GM23338 (cell line): ENCODE measurements around the gene PDSS2. TPM values are rescaled to one million over a fixed set of nuclear protein-coding genes. Genes with fewer than 3 reads are reported as not detected.

ENCODE experiments used
- ATAC-seq: fragments of 200-7000 bp; cut with Tn5 transposase; 3 replicates; pipeline ENCODE4 v1.9.1; 2020
- DNase-seq: peaks from one replicate; pipeline ENCODE4 v3.0.0-alpha.2; 2015; ENCODE audit warnings: low spot score
- H2AFZ ChIP-seq: fragments of 200-600 bp; sonication (generic); 2 replicates; pipeline ENCODE4 v1.8.0; 2016; ENCODE audit warnings: antibody characterized with exemption, mild to moderate bottlenecking, moderate library complexity
- H3F3A ChIP-seq: fragments of 200-600 bp; sonication (generic); replicated peaks from 2 replicates; pipeline ENCODE4 v1.8.0; 2017; ENCODE audit warnings: antibody characterized with exemption, mixed run types, low read depth
- H3K27ac ChIP-seq: fragments of 200-600 bp; sonication (generic); 2 replicates; pipeline ENCODE4 v1.6.1; 2016; ENCODE audit warnings: low read depth
- H3K27me3 ChIP-seq: fragments of 200-600 bp; sonication (generic); 2 replicates; pipeline ENCODE4 v1.8.0; 2016; ENCODE audit warnings: mild to moderate bottlenecking, mixed run types, moderate library complexity; ENCODE audit not compliant: insufficient read depth
- H3K36me3 ChIP-seq: fragments of 200-600 bp; sonication (generic); 2 replicates; pipeline ENCODE4 v1.8.0; 2016; ENCODE audit warnings: mild to moderate bottlenecking; ENCODE audit not compliant: insufficient read depth
- H3K4me1 ChIP-seq: fragments of 200-600 bp; sonication (generic); 2 replicates; pipeline ENCODE4 v1.8.0; 2016; ENCODE audit warnings: mild to moderate bottlenecking, moderate library complexity; ENCODE audit not compliant: insufficient read depth
- H3K4me2 ChIP-seq: fragments of 200-600 bp; sonication (generic); 2 replicates; pipeline ENCODE4 v1.7.1; 2017; ENCODE audit warnings: mixed run types
- H3K4me3 ChIP-seq: fragments of 200-600 bp; sonication (generic); 2 replicates; pipeline ENCODE4 v1.6.1; 2016; ENCODE audit warnings: mixed run types
- H3K79me2 ChIP-seq: fragments of 200-600 bp; sonication (generic); replicated peaks from 2 replicates; pipeline ENCODE4 v1.8.0; 2017; ENCODE audit warnings: mild to moderate bottlenecking; ENCODE audit not compliant: insufficient read depth
- H3K9me2 ChIP-seq: fragments of 200-600 bp; sonication (generic); 2 replicates; pipeline ENCODE4 v1.8.0; 2017; ENCODE audit not compliant: insufficient read depth
- H4K20me1 ChIP-seq: fragments of 200-600 bp; sonication (generic); replicated peaks from 2 replicates; pipeline ENCODE4 v1.8.0; 2017; ENCODE audit warnings: mild to moderate bottlenecking; ENCODE audit not compliant: insufficient read depth
- H3K27ac Mint-ChIP-seq: 2 replicates; pipeline ENCODE4 v1.8.0; 2020; ENCODE audit warnings: inconsistent platforms, mild to moderate bottlenecking, moderate library complexity, mixed read lengths
- H3K27me3 Mint-ChIP-seq: 3 replicates; pipeline ENCODE4 v1.8.0; 2022; ENCODE audit warnings: low read depth, mild to moderate bottlenecking, moderate library complexity, mixed read lengths, inconsistent platforms; ENCODE audit not compliant: insufficient read depth, poor library complexity
- H3K36me3 Mint-ChIP-seq: 3 replicates; pipeline ENCODE4 v1.8.0; 2021; ENCODE audit warnings: low read depth, mild to moderate bottlenecking, inconsistent platforms, moderate library complexity, mixed read lengths
- H3K4me1 Mint-ChIP-seq: 3 replicates; pipeline ENCODE4 v1.8.0; 2020; ENCODE audit warnings: mild to moderate bottlenecking, inconsistent platforms, mixed read lengths
- H3K4me3 Mint-ChIP-seq: 3 replicates; pipeline ENCODE4 v1.8.0; 2021; ENCODE audit warnings: moderate library complexity, mild to moderate bottlenecking, inconsistent platforms, mixed read lengths
- H3K9me3 Mint-ChIP-seq: 3 replicates; pipeline ENCODE4 v1.8.0; 2020; ENCODE audit warnings: moderate library complexity, mild to moderate bottlenecking, inconsistent platforms, mixed read lengths
- CREB1 ChIP-seq: fragments of 250-450 bp; sonication (Bioruptor Pico); IDR thresholded peaks from 2 replicates; pipeline ENCODE4 v1.5.0; 2020; ENCODE audit warnings: low read depth, mild to moderate bottlenecking, moderate library complexity
- EZH2 ChIP-seq: fragments of 200-600 bp; sonication (generic); IDR thresholded peaks from one replicate; pipeline ENCODE4 v1.8.0; 2017; ENCODE audit warnings: antibody characterized with exemption, mild to moderate bottlenecking, low read depth; ENCODE audit not compliant: unreplicated experiment
- EZH2phosphoT487 ChIP-seq: fragments of 200-600 bp; sonication (generic); IDR thresholded peaks from one replicate; pipeline ENCODE4 v1.8.1; 2018; ENCODE audit warnings: antibody characterized with exemption; ENCODE audit not compliant: unreplicated experiment
- JUNB ChIP-seq: IDR thresholded peaks from one replicate; pipeline ENCODE4 v1.6.1; 2016; ENCODE audit warnings: antibody characterized with exemption; ENCODE audit not compliant: unreplicated experiment
- NANOG ChIP-seq: IDR thresholded peaks from 2 replicates; pipeline ENCODE4 v1.6.1; 2016; ENCODE audit warnings: antibody characterized with exemption, borderline replicate concordance
- POLR2AphosphoS5 ChIP-seq: IDR thresholded peaks from 2 replicates; pipeline ENCODE4 v1.6.1; 2016; ENCODE audit warnings: antibody characterized with exemption, low read depth
- STAT1 ChIP-seq: IDR thresholded peaks from one replicate; pipeline ENCODE4 v1.6.1; 2016; ENCODE audit warnings: antibody characterized with exemption; ENCODE audit not compliant: unreplicated experiment
- ZNF114 ChIP-seq: fragments of 250-450 bp; sonication (Bioruptor Pico); IDR thresholded peaks from 2 replicates; pipeline ENCODE4 v1.5.0; 2020; ENCODE audit warnings: mild to moderate bottlenecking, moderate library complexity
- ZNF331 ChIP-seq: fragments of 250-450 bp; sonication (Bioruptor Pico); IDR thresholded peaks from 2 replicates; pipeline ENCODE4 v1.5.0; 2020; ENCODE audit warnings: low read depth, mild to moderate bottlenecking, moderate library complexity
- polyA plus RNA-seq: library from polyadenylated mRNA; unstranded; fragments of >200 nt; fragmentation: Nextera tagmentation; extraction: Ambion mirVana; gene quantifications from 2 replicates; pipeline ENCODE4 v1.2.1, GENCODE V29; 2016
- total RNA-seq: library from RNA; depleted of rRNA; stranded (reverse); fragments of >200 nt; shearing (Covaris generic); gene quantifications from 2 replicates; pipeline ENCODE4 v1.2.3, GENCODE V29; 2014
- TF ChIP-seq, protein P1 (sequence below), 2 experiments: fragments of 200-600 bp in 1 of 2; sonication (generic) in 1 of 2; conservative IDR thresholded peaks; 2 replicates each; pipeline versions ENCODE4 v1.5.1 to v1.6.1; 2016 to 2017; ENCODE audit warnings: antibody characterized with exemption in 2 of 2, low read depth in 2 of 2, mild to moderate bottlenecking in 2 of 2, moderate library complexity in 1 of 2
- TF ChIP-seq, protein P2 (sequence below): IDR thresholded peaks from 2 replicates; pipeline ENCODE4 v1.6.1; 2016; ENCODE audit warnings: antibody characterized with exemption
- TF ChIP-seq, protein P3 (sequence below): IDR thresholded peaks from one replicate; pipeline ENCODE4 v1.6.1; 2018; ENCODE audit warnings: antibody characterized with exemption; ENCODE audit not compliant: unreplicated experiment
- TF ChIP-seq, protein P4 (sequence below): fragments of 250-450 bp; sonication (Bioruptor Pico); IDR thresholded peaks from 2 replicates; pipeline ENCODE4 v1.5.0; 2020; ENCODE audit warnings: mild to moderate bottlenecking, moderate library complexity

PDSS2 gene
- total and polyA plus RNA-seq, 2 experiments from 2014 or later = 7.3 to 16.7 TPM

GRCh38 chr6:107342144-107342543, 117.2 kb downstream of the PDSS2 start:
- Histone ChIP-seq H3K27me3 (no peaks in the 10 kb centered on the region), H3F3A (no peaks in the 10 kb centered on the region), H3K9me2 (no peaks in the 10 kb centered on the region), H3K4me1 (no peaks in the 10 kb centered on the region), H3K27ac (no peak overlapping the region), H3K36me3 (no peaks in the 10 kb centered on the region), H3K79me2 (no peaks in the 10 kb centered on the region), H3K4me2 (no peak overlapping the region), H2AFZ (no peak overlapping the region), H3K4me3 (no peak overlapping the region), H4K20me1 (no peaks in the 10 kb centered on the region)
- DNase-seq (no peak), ATAC-seq (no peak)
- H3K27me3 Mint-ChIP-seq = no peaks in the 10 kb centered on the region
- no peak overlapping the region for H3K27ac Mint-ChIP-seq
- TF ChIP-seq ZNF114 (CRISPR knock-in tag) (no peak), POLR2AphosphoS5 (no peak), EZH2phosphoT487 (no peak), STAT1 (no peak), EZH2 (no peak), ZNF331 (CRISPR knock-in tag) (no peak), NANOG (no peak), JUNB (no peak), CREB1 (CRISPR knock-in tag) (no peak)
- TF ChIP-seq, protein P1, sequence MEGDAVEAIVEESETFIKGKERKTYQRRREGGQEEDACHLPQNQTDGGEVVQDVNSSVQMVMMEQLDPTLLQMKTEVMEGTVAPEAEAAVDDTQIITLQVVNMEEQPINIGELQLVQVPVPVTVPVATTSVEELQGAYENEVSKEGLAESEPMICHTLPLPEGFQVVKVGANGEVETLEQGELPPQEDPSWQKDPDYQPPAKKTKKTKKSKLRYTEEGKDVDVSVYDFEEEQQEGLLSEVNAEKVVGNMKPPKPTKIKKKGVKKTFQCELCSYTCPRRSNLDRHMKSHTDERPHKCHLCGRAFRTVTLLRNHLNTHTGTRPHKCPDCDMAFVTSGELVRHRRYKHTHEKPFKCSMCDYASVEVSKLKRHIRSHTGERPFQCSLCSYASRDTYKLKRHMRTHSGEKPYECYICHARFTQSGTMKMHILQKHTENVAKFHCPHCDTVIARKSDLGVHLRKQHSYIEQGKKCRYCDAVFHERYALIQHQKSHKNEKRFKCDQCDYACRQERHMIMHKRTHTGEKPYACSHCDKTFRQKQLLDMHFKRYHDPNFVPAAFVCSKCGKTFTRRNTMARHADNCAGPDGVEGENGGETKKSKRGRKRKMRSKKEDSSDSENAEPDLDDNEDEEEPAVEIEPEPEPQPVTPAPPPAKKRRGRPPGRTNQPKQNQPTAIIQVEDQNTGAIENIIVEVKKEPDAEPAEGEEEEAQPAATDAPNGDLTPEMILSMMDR (conservative IDR thresholded peaks at IDR 0.05; ENCODE audit: low read depth in 2 of 2) = no peak
- TF ChIP-seq, protein P2, sequence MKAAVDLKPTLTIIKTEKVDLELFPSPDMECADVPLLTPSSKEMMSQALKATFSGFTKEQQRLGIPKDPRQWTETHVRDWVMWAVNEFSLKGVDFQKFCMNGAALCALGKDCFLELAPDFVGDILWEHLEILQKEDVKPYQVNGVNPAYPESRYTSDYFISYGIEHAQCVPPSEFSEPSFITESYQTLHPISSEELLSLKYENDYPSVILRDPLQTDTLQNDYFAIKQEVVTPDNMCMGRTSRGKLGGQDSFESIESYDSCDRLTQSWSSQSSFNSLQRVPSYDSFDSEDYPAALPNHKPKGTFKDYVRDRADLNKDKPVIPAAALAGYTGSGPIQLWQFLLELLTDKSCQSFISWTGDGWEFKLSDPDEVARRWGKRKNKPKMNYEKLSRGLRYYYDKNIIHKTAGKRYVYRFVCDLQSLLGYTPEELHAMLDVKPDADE = no peak
- TF ChIP-seq, protein P3, sequence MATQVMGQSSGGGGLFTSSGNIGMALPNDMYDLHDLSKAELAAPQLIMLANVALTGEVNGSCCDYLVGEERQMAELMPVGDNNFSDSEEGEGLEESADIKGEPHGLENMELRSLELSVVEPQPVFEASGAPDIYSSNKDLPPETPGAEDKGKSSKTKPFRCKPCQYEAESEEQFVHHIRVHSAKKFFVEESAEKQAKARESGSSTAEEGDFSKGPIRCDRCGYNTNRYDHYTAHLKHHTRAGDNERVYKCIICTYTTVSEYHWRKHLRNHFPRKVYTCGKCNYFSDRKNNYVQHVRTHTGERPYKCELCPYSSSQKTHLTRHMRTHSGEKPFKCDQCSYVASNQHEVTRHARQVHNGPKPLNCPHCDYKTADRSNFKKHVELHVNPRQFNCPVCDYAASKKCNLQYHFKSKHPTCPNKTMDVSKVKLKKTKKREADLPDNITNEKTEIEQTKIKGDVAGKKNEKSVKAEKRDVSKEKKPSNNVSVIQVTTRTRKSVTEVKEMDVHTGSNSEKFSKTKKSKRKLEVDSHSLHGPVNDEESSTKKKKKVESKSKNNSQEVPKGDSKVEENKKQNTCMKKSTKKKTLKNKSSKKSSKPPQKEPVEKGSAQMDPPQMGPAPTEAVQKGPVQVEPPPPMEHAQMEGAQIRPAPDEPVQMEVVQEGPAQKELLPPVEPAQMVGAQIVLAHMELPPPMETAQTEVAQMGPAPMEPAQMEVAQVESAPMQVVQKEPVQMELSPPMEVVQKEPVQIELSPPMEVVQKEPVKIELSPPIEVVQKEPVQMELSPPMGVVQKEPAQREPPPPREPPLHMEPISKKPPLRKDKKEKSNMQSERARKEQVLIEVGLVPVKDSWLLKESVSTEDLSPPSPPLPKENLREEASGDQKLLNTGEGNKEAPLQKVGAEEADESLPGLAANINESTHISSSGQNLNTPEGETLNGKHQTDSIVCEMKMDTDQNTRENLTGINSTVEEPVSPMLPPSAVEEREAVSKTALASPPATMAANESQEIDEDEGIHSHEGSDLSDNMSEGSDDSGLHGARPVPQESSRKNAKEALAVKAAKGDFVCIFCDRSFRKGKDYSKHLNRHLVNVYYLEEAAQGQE = no peak
- TF ChIP-seq, protein P4, sequence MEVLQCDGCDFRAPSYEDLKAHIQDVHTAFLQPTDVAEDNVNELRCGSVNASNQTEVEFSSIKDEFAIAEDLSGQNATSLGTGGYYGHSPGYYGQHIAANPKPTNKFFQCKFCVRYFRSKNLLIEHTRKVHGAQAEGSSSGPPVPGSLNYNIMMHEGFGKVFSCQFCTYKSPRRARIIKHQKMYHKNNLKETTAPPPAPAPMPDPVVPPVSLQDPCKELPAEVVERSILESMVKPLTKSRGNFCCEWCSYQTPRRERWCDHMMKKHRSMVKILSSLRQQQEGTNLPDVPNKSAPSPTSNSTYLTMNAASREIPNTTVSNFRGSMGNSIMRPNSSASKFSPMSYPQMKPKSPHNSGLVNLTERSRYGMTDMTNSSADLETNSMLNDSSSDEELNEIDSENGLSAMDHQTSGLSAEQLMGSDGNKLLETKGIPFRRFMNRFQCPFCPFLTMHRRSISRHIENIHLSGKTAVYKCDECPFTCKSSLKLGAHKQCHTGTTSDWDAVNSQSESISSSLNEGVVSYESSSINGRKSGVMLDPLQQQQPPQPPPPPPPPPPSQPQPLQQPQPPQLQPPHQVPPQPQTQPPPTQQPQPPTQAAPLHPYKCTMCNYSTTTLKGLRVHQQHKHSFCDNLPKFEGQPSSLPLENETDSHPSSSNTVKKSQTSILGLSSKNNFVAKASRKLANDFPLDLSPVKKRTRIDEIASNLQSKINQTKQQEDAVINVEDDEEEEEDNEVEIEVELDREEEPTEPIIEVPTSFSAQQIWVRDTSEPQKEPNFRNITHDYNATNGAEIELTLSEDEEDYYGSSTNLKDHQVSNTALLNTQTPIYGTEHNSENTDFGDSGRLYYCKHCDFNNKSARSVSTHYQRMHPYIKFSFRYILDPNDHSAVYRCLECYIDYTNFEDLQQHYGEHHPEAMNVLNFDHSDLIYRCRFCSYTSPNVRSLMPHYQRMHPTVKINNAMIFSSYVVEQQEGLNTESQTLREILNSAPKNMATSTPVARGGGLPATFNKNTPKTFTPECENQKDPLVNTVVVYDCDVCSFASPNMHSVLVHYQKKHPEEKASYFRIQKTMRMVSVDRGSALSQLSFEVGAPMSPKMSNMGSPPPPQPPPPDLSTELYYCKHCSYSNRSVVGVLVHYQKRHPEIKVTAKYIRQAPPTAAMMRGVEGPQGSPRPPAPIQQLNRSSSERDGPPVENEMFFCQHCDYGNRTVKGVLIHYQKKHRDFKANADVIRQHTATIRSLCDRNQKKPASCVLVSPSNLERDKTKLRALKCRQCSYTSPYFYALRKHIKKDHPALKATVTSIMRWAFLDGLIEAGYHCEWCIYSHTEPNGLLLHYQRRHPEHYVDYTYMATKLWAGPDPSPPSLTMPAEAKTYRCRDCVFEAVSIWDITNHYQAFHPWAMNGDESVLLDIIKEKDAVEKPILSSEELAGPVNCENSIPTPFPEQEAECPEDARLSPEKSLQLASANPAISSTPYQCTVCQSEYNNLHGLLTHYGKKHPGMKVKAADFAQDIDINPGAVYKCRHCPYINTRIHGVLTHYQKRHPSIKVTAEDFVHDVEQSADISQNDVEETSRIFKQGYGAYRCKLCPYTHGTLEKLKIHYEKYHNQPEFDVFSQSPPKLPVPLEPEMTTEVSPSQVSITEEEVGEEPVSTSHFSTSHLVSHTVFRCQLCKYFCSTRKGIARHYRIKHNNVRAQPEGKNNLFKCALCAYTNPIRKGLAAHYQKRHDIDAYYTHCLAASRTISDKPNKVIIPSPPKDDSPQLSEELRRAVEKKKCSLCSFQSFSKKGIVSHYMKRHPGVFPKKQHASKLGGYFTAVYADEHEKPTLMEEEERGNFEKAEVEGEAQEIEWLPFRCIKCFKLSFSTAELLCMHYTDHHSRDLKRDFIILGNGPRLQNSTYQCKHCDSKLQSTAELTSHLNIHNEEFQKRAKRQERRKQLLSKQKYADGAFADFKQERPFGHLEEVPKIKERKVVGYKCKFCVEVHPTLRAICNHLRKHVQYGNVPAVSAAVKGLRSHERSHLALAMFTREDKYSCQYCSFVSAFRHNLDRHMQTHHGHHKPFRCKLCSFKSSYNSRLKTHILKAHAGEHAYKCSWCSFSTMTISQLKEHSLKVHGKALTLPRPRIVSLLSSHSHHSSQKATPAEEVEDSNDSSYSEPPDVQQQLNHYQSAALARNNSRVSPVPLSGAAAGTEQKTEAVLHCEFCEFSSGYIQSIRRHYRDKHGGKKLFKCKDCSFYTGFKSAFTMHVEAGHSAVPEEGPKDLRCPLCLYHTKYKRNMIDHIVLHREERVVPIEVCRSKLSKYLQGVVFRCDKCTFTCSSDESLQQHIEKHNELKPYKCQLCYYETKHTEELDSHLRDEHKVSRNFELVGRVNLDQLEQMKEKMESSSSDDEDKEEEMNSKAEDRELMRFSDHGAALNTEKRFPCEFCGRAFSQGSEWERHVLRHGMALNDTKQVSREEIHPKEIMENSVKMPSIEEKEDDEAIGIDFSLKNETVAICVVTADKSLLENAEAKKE = no peak
- H3K36me3 Mint-ChIP-seq = no peaks in the 10 kb centered on the region
- no peaks in the 10 kb centered on the region for H3K9me3 Mint-ChIP-seq
- peaks cover 15% of the 10 kb centered on the region for H3K4me1 Mint-ChIP-seq
- H3K4me3 Mint-ChIP-seq = no peak overlapping the region
